SK-N-SH treated with all-trans-retinoic acid at 6 μM for 48 hours (cell line): ENCODE results near the gene PSMF1.
A peak's percentile ranks its signal among the peaks of the same experiment; 100 is the strongest.

ENCODE experiments used
- ATAC-seq: fragments of 200-7000 bp; cut with Tn5 transposase; 3 replicates; pipeline ENCODE4 v1.9.1; 2020; ENCODE audit warnings: mild to moderate bottlenecking, moderate library complexity
- ARNTL ChIP-seq: fragments of 450-650 bp; formaldehyde crosslinking; IDR thresholded peaks from 2 replicates; pipeline ENCODE4 v1.5.0; 2020; ENCODE audit warnings: low read depth, mild to moderate bottlenecking, moderate library complexity, borderline replicate concordance
- BACH2 ChIP-seq: fragments of 250-450 bp; sonication (Bioruptor Pico); IDR thresholded peaks from 2 replicates; pipeline ENCODE4 v1.9.0; 2021; ENCODE audit warnings: mild to moderate bottlenecking, borderline replicate concordance
- CSDC2 ChIP-seq: fragments of 250-450 bp; sonication (Bioruptor Pico); IDR thresholded peaks from 2 replicates; pipeline ENCODE4 v1.5.0; 2020; ENCODE audit warnings: mild to moderate bottlenecking, moderate library complexity
- ESRRG ChIP-seq: fragments of 250-450 bp; sonication (Bioruptor Pico); IDR thresholded peaks from 2 replicates; pipeline ENCODE4 v1.6.1; 2021; ENCODE audit warnings: mild to moderate bottlenecking
- GLIS3 ChIP-seq: fragments of 250-450 bp; sonication (Bioruptor Pico); IDR thresholded peaks from 2 replicates; pipeline ENCODE4 v1.5.0; 2020; ENCODE audit warnings: mild to moderate bottlenecking, moderate library complexity
- ISL1 ChIP-seq: fragments of 250-450 bp; sonication (Bioruptor Pico); IDR thresholded peaks from 2 replicates; pipeline ENCODE4 v2.1.2; 2022; ENCODE audit warnings: mild to moderate bottlenecking, moderate library complexity
- OSR1 ChIP-seq: fragments of 250-450 bp; sonication (Bioruptor Pico); IDR thresholded peaks from 2 replicates; pipeline ENCODE4 v1.8.0; 2022; ENCODE audit warnings: moderate library complexity, mild to moderate bottlenecking, inconsistent platforms
- RARB ChIP-seq: fragments of 250-450 bp; sonication (Bioruptor Pico); IDR thresholded peaks from 2 replicates; pipeline ENCODE4 v1.8.0; 2021; ENCODE audit warnings: mild to moderate bottlenecking, moderate library complexity
- SNAI2 ChIP-seq: fragments of 250-450 bp; sonication (Bioruptor Pico); IDR thresholded peaks from 2 replicates; pipeline ENCODE4 v1.5.0; 2020; ENCODE audit warnings: mild to moderate bottlenecking, moderate library complexity
- TCF4 ChIP-seq: fragments of 250-450 bp; sonication (Bioruptor Pico); IDR thresholded peaks from 2 replicates; pipeline ENCODE4 v1.8.0; 2021; ENCODE audit warnings: mild to moderate bottlenecking, moderate library complexity, borderline replicate concordance
- TOX ChIP-seq: fragments of 250-450 bp; sonication (Bioruptor Pico); IDR thresholded peaks from 2 replicates; pipeline ENCODE4 v1.8.0; 2021; ENCODE audit warnings: mild to moderate bottlenecking, moderate library complexity, borderline replicate concordance
- ZC3H10 ChIP-seq: fragments of 250-450 bp; sonication (Bioruptor Pico); IDR thresholded peaks from 2 replicates; pipeline ENCODE4 v1.5.1; 2021; ENCODE audit warnings: mild to moderate bottlenecking, moderate library complexity
- ZFP3 ChIP-seq: fragments of 250-450 bp; sonication (Bioruptor Pico); IDR thresholded peaks from 2 replicates; pipeline ENCODE4 v1.5.0; 2020; ENCODE audit warnings: mild to moderate bottlenecking, moderate library complexity
- ZFP30 ChIP-seq: fragments of 450-650 bp; formaldehyde crosslinking; IDR thresholded peaks from 2 replicates; pipeline ENCODE4 v1.5.0; 2022; ENCODE audit warnings: mild to moderate bottlenecking, moderate library complexity
- ZNF565 ChIP-seq: fragments of 450-650 bp; formaldehyde crosslinking; conservative IDR thresholded peaks from 2 replicates; pipeline ENCODE4 v1.5.0; 2020; ENCODE audit warnings: low read depth, mild to moderate bottlenecking, moderate library complexity
- ZNF70 ChIP-seq: fragments of 450-650 bp; formaldehyde crosslinking; IDR thresholded peaks from 2 replicates; pipeline ENCODE4 v1.5.0; 2020; ENCODE audit warnings: mild to moderate bottlenecking, moderate library complexity
- ZNF8 ChIP-seq: fragments of 450-650 bp; formaldehyde crosslinking; IDR thresholded peaks from 2 replicates; pipeline ENCODE4 v1.5.0; 2020; ENCODE audit warnings: mild to moderate bottlenecking, moderate library complexity
- TF ChIP-seq, protein P1 (sequence below): fragments of 250-450 bp; sonication (Bioruptor Pico); IDR thresholded peaks from 2 replicates; pipeline ENCODE4 v1.5.1; 2021; ENCODE audit warnings: mild to moderate bottlenecking, moderate library complexity
- TF ChIP-seq, protein P2 (sequence below): fragments of 250-450 bp; sonication (Bioruptor Pico); IDR thresholded peaks from 2 replicates; pipeline ENCODE4 v1.8.0; 2021; ENCODE audit warnings: low read depth, mild to moderate bottlenecking, moderate library complexity, borderline replicate concordance
- TF ChIP-seq, protein P3 (sequence below): fragments of 250-450 bp; sonication (Bioruptor Pico); IDR thresholded peaks from 2 replicates; pipeline ENCODE4 v1.8.0; 2020; ENCODE audit warnings: mild to moderate bottlenecking, moderate library complexity, borderline replicate concordance
- TF ChIP-seq, protein P4 (sequence below): fragments of 250-450 bp; sonication (Bioruptor Pico); IDR thresholded peaks from 2 replicates; pipeline ENCODE4 v1.5.1; 2020; ENCODE audit warnings: low read depth, mild to moderate bottlenecking, moderate library complexity

The PSMF1 gene

DNA sequence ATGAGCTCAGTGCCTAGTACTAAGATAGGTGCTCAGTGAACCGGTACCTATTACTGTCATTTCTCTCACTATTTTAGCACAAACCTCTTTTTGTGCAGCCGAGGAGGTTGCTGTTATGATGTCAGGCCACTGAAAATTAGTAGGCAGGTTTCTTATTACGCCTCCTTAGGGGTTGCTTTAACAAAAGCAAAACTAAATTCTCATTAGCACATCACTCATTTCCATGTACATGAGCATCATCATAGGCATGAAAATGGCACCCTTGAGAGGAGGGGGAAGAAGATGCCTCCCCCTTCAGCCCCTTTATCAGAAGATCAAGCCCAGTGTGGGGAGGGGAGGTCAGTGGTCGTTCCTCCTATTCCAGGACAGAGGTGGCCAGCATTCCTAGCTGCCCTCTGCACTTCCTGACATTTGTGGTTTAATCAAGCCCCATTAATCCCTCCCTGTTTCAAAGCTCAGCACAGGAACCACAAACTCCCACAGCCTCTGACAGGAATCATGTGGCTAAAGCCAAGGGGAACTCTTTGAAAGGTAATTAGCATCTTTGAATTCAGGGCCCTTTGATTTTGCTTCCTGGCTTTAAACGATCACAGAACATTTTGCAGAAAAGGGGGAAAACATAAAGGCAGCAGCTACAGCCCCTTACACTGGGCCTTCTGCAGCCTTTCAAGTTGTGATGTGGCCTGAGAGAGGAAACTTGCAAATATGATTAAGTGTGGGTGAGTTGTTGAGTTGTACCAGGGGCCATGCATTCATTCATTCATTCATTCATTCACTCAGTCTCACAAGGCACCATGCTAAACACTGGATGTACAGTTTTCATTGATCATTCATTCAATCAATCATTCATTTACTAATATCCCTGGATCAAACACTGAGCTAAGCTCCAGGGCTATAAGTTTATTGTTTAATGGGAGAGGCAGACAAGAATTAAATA lies 31.9 kb upstream of the PSMF1 start:
- TF ChIP-seq ZNF8 (CRISPR knock-in tag) (no peak), CSDC2 (CRISPR knock-in tag) (no peak), ZNF70 (no peak), ESRRG (no peak), ZFP3 (CRISPR knock-in tag) (no peak), GLIS3 (CRISPR knock-in tag) (no peak), OSR1 (CRISPR knock-in tag) (no peak), SNAI2 (CRISPR knock-in tag) (no peak), TOX (no peak), ISL1 (CRISPR knock-in tag) (no peak), ZC3H10 (CRISPR knock-in tag) (no peak), RARB (CRISPR knock-in tag) (no peak), TCF4 (CRISPR knock-in tag) (no peak), ARNTL (CRISPR knock-in tag) (no peak), BACH2 (CRISPR knock-in tag) (no peak), ZNF565 (no peak)
- TF ChIP-seq, protein P1, sequence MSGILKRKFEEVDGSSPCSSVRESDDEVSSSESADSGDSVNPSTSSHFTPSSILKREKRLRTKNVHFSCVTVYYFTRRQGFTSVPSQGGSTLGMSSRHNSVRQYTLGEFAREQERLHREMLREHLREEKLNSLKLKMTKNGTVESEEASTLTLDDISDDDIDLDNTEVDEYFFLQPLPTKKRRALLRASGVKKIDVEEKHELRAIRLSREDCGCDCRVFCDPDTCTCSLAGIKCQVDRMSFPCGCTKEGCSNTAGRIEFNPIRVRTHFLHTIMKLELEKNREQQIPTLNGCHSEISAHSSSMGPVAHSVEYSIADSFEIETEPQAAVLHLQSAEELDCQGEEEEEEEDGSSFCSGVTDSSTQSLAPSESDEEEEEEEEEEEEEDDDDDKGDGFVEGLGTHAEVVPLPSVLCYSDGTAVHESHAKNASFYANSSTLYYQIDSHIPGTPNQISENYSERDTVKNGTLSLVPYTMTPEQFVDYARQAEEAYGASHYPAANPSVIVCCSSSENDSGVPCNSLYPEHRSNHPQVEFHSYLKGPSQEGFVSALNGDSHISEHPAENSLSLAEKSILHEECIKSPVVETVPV, result no peak
- TF ChIP-seq, protein P2, sequence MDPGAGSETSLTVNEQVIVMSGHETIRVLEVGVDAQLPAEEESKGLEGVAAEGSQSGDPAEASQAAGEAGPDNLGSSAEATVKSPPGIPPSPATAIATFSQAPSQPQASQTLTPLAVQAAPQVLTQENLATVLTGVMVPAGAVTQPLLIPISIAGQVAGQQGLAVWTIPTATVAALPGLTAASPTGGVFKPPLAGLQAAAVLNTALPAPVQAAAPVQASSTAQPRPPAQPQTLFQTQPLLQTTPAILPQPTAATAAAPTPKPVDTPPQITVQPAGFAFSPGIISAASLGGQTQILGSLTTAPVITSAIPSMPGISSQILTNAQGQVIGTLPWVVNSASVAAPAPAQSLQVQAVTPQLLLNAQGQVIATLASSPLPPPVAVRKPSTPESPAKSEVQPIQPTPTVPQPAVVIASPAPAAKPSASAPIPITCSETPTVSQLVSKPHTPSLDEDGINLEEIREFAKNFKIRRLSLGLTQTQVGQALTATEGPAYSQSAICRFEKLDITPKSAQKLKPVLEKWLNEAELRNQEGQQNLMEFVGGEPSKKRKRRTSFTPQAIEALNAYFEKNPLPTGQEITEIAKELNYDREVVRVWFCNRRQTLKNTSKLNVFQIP, result no peak
- TF ChIP-seq, protein P3, sequence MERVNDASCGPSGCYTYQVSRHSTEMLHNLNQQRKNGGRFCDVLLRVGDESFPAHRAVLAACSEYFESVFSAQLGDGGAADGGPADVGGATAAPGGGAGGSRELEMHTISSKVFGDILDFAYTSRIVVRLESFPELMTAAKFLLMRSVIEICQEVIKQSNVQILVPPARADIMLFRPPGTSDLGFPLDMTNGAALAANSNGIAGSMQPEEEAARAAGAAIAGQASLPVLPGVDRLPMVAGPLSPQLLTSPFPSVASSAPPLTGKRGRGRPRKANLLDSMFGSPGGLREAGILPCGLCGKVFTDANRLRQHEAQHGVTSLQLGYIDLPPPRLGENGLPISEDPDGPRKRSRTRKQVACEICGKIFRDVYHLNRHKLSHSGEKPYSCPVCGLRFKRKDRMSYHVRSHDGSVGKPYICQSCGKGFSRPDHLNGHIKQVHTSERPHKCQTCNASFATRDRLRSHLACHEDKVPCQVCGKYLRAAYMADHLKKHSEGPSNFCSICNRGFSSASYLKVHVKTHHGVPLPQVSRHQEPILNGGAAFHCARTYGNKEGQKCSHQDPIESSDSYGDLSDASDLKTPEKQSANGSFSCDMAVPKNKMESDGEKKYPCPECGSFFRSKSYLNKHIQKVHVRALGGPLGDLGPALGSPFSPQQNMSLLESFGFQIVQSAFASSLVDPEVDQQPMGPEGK (CRISPR knock-in tag), result no peak
- TF ChIP-seq, protein P4, sequence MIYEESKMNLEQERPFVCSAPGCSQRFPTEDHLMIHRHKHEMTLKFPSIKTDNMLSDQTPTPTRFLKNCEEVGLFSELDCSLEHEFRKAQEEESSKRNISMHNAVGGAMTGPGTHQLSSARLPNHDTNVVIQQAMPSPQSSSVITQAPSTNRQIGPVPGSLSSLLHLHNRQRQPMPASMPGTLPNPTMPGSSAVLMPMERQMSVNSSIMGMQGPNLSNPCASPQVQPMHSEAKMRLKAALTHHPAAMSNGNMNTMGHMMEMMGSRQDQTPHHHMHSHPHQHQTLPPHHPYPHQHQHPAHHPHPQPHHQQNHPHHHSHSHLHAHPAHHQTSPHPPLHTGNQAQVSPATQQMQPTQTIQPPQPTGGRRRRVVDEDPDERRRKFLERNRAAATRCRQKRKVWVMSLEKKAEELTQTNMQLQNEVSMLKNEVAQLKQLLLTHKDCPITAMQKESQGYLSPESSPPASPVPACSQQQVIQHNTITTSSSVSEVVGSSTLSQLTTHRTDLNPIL (CRISPR knock-in tag), result no peak
- no peak for ATAC-seq

DNA sequence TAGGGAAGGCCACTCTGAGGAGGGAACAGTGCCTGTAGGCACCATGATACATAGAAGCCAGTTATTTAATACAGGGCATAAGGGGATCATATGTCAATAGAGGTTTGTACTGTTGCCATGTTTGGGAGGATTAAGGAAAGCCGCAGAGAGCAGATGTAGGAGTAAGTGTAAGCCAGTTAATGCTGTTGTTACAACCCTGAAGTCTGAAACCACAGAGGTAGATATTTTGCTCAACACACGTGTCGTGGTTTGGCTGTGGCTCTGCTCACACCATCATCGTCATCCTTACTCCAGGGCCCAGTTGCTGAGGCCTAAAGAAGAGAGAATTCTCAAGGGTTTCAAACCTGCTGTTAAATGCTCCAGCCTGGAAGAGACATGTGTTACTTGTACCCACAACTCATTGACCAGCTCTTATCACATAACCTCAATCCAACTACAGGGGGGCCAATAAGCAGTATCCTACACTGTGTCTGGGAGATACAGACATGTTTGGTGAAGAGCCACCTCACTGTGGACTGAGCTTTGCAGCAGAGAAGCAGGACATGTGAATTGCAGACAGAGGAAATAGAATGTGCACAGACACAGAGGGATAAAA lies 31.0 kb upstream of the PSMF1 start:
- TF ChIP-seq, protein P2, result no peak
- no peak for TF ChIP-seq ISL1 (CRISPR knock-in tag)
- no peak for TF ChIP-seq ZFP30 (CRISPR knock-in tag)
- no peak for TF ChIP-seq ZFP3 (CRISPR knock-in tag)
- ATAC-seq, result no peak

DNA sequence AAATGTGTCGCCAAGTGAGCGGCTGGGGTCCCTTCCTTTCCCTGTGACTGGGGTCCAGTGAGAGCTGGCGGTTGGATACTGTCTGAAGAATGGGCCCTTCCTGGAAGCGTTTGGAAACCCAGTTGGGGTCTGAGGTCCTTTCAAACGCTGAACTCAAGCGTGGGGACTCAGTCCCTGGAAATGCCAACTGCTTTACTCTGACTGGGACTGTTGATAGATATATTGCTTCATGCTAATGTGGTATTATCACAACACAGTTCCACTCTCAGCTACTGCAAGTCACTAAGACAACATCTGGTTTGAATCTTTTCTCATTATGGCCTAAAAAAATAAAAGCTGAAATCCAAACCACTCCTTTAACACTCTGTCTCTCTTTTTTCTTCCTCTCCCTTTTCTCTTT lies 23.7 kb upstream of the PSMF1 start:
- no peak; the same call in 2 of the 3 replicates for ATAC-seq
- peak; percentile 53; the same call in 1 of the 2 replicates for TF ChIP-seq TCF4 (CRISPR knock-in tag)
- no peak for TF ChIP-seq ZC3H10 (CRISPR knock-in tag)
